ENCODE results near the gene TLR5. TPM values are rescaled to one million over a fixed set of nuclear protein-coding genes. Genes with fewer than 3 reads are reported as not detected.
"Not testable (repeated sequence)": the region's sequence is repeated elsewhere in the genome, so short reads cannot be mapped to it uniquely, and the experiment has no call there.

TLR5 gene, protein sequence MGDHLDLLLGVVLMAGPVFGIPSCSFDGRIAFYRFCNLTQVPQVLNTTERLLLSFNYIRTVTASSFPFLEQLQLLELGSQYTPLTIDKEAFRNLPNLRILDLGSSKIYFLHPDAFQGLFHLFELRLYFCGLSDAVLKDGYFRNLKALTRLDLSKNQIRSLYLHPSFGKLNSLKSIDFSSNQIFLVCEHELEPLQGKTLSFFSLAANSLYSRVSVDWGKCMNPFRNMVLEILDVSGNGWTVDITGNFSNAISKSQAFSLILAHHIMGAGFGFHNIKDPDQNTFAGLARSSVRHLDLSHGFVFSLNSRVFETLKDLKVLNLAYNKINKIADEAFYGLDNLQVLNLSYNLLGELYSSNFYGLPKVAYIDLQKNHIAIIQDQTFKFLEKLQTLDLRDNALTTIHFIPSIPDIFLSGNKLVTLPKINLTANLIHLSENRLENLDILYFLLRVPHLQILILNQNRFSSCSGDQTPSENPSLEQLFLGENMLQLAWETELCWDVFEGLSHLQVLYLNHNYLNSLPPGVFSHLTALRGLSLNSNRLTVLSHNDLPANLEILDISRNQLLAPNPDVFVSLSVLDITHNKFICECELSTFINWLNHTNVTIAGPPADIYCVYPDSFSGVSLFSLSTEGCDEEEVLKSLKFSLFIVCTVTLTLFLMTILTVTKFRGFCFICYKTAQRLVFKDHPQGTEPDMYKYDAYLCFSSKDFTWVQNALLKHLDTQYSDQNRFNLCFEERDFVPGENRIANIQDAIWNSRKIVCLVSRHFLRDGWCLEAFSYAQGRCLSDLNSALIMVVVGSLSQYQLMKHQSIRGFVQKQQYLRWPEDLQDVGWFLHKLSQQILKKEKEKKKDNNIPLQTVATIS
- polyA plus RNA-seq (ENCODE audit: insufficient read length): 5.9 TPM

DNA sequence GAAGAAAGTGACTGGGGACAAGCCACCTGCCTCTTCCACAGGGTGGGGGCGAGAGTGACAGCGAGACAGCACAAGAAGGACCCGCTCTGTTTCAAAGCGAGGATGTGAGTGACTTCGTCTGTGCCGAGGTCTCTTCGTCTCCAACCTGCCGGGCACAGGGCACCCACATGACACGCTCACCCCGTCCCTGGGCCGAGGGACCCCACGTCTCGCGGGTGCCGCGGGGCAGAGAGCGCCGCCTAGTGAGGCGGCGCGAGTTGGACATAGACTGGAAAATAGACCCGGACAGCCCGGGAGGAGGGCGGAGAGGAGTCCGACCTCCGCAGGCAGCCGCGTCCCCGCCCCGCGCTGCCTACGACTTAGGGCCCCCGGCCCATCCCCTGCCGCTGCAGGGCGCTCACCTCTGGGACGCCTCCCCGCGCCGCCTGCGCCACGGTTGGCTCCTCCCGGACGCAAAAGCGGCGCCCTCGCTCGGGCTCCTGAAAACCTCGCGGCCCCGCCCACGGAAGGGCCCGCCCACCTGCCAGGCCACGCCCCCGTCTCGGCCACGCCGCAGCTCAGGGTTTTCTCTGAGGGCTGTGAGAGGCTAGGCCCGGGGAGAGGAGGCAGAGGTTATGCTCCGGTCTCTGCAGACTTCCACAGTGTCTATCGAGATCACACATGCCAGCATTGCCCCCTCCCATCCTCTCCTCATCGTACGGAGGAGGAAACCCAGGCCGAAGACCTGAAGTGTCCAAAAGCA, at the start of gene TLR5:
Gene TLR5 (minus strand): TSS at position 454 of the 742 bp plus-strand sequence. CDS start 30,217 bp downstream, outside the sequence.
- DNase-seq: peak; percentile 82

- no peak for DNase-seq
These were observed 47.1 kb upstream of the TLR5 start for GRCh38 chr1:223189903-223190724.

GRCh38 chr1:223189525-223189902, 46.5 kb upstream of the TLR5 start:
- DNase-seq: no peak

DNA sequence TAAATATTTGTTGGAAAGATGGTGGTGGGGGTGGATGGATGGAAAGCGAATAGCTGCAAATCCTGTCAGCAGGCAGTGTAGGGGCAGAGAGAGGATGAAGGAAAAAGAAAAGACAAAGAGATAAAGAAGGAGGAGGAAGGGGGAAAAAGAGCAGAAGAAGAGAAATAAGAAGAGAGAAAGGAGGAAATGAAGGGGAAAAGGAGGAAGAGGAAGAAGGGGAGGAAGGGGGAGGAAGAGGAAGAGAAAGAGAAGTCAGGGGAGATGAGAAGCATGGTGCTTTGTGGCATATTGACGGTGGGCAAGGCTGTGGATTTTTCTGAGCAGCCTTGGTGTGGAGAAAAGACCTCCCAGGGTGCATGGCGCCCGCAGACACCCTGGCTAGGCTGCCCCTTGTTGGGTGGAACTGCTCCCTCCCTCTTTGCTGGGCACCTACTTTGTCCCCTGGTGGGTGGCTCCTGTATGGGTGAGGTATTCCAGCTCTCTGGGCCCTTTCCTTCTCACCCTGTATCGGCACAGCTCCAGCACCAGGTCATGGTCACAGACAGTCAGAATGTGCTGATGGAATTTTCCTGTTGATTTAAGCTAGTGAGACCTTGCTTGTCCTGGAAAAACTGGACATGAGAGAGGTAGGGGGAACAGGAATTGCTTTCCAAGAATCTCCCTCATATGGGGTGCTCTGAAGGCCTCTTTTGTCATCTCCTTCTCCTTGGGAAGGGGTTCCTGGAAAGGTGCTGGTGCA, 45.7 kb upstream of the TLR5 start:
- DNase-seq: no peak

GRCh38 chr1:223186800-223187199, 43.8 kb upstream of the TLR5 start:
- no peak for DNase-seq

GRCh38 chr1:223183268-223183862, 40.3 kb upstream of the TLR5 start:
- no peak for DNase-seq

DNA sequence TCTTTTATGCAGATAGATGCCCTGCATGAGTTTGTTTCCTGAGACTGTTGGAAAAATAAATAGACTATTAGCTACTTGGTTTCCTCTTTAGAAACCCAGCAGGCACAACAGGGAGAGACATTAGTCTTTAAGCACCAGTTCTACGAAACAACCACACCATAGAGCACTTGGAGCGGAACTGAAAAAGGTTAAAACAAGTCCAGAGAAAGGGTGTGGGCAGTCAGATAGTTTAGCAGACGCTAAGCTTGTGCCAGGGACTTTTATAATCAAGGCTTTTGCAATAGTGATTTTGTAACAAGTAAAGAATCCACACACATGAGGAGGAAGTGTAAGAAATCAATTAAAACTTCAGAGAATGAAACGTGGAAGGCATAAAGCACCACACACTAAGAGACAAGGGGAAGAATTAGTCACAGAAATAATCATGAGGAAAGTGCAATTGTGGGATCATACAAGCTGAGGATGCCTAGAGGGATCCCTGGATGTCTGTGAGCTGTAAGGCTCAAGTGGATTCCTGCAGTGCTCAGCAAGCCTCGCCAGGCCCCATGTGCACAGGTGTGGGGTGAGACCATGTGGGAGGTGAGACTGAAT, 37.8 kb upstream of the TLR5 start:
- peak; percentile 25 for DNase-seq

DNA sequence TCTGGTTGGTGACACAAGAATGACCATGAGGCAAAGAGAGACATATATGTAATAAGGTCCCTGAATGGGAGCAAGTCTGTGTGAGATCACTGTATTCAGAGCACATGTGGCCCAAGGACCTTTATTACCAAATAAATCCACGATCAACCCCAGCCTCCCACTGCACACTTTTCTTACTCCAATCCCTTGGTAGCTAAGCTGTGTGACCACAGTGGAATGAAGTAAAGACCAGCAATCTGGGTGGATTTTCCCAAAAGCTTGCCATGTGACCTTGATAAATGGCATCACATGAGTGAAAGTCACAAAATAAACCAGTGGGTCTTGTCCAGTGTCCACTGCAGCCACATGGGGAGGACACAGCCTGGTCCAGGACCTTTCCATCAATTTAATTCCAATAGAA, 36.7 kb upstream of the TLR5 start:
- no peak for DNase-seq

GRCh38 chr1:223179280-223179679, 36.2 kb upstream of the TLR5 start:
- DNase-seq: no peak

- peak; percentile 21 for DNase-seq
These were observed 34.6 kb upstream of the TLR5 start for GRCh38 chr1:223177681-223178080.

DNA sequence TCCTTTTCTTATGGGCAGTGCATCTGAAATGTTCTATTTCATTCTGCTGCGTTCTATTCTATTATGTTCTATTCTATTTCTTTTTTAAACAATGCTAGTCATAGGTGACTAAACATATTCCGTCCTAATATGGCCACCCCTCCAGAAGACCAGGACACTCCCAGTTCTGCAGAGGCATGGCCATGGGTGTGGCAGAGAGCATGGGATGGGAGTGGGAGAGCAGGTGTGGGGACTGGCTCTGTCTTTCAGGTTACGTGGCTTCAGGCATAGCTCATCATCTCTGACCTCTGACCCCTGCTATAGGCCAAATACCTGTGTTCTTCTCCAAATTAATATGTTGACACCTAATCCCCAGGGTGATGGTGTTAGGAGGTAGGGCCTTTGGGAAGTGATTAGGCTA, 33.4 kb upstream of the TLR5 start:
- DNase-seq: no peak

DNA sequence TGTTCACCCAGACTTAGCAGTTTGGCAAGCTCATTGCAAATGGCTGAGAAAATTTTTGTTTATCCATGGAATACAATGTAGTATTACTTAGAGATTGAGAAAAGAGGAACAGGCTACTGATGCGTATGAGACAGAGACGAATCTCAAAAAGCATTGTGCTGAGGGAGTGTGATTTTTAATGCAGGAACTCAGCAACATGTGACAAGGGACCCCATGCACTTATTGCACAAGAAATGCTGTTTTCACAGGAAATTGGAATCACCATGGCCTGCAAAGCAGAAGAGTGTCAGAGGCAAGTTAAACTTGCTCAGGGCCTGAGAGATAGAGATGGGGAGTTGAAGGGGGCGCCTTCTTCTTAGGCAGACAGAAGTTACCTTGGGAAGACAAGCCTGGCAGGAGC, 32.6 kb upstream of the TLR5 start:
- peak; percentile 18 for DNase-seq

DNA sequence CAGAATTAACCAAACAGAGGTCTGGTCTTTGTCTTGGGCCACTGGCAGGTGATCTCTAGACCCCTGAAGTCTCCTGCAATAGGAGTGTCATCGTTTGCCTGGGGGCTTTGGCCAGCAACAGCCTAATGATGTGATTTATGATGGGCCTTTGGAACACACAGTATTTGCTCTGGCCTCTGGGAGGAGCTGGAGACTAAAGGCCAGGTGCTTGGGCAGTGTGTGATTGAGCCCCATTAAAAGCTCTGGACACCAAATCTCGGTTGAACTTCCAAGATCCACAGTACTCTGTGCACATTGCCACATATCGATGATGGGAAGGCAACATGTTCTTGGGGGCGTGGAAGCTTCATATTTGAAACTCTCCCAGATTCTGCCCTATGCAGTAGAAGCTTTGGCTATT, 32.0 kb upstream of the TLR5 start:
- DNase-seq: no peak

GRCh38 chr1:223169458-223169857, 26.4 kb upstream of the TLR5 start:
- DNase-seq: not testable (repeated sequence)

GRCh38 chr1:223161321-223161720, 18.3 kb upstream of the TLR5 start:
- DNase-seq: no peak

- DNase-seq: no peak
These were observed 13.3 kb upstream of the TLR5 start for GRCh38 chr1:223156343-223156742.

DNA sequence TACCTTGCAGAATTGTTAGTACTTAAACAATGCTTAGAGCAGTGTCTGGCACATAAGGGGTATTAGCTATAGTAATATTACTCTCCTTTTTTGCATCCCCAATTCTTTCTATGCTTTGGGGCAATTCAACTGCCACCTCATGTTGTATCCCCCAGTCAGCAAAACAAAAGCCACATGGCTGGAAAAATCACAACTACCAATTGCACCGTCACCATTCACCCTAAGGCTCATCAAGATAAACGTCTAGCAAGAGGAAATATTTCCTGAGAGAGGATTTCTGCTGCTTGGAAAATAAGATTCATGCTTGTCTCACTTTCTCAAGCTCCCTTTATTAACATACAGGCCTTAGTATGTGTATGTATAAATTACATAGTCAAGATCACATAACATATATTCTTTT, 12.1 kb upstream of the TLR5 start:
- no peak for DNase-seq

DNA sequence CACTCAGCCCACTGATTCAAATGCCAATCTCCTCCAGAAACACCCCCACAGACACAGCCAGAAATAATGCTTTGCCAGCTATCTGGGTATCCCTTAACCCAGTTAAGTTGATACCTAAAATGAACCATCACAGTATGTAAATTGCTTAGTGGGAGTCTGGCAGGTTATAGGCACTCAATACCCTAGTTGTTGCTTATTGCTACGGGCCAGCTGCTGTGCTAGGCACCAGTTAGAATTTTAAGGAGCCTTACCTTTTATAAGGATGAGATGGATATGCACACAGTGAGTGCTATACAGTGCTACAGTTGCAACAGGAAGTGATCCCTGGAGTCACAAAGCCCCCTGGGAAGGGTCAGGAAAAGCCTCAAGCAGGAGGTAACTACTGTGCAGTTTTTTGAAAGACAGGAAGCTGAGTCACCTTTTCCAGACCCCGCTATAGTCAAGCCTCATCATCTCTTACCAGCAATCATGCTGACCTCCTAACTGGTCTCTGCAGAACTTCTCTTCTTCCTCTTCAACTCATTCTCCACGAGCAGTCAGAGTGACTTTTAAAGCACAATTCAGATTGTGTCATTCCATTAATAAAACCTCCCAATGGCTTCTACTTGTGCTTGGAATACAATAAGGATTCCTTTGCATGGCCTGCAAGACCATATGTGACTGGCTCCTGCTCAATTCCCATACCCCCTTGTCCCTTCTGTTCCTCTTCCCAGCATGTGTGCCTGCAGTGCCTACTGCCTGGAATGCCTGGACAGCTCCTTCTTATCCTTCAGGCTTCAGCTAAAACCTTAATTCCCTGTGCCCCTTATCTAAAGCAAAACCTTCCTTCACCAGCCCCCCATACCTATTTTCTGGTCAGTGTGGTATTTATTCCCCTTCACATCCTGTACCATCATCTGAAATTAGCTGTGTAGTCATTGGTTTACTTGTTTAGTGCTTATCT, 10.4 kb upstream of the TLR5 start:
- no peak for DNase-seq

DNA sequence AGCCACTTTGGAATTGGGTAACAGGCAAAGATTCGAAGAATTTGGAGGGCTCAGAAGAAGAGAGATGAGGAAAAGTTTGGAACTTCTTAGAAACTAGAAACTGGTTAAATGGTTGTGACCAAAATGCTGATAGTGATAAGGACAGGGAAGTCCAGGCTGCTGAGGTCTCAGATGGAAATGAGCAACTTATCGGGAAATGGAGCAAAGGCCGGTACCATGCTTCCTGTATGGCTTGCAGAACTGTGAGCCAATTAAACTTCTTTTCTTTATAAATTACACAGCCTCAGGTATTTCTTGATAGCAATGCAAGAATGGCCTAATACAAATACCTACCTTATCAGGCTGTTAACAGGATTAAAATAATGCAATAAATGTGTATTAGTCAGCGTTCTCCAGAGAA, 9.4 kb upstream of the TLR5 start:
- no peak for DNase-seq
